ENCODE measurements around the gene HLA-DRB1.
"Not testable (repeated sequence)": the region's sequence is repeated elsewhere in the genome, so short reads cannot be mapped to it uniquely, and the experiment has no call there.

Gene HLA-DRB1

DNA sequence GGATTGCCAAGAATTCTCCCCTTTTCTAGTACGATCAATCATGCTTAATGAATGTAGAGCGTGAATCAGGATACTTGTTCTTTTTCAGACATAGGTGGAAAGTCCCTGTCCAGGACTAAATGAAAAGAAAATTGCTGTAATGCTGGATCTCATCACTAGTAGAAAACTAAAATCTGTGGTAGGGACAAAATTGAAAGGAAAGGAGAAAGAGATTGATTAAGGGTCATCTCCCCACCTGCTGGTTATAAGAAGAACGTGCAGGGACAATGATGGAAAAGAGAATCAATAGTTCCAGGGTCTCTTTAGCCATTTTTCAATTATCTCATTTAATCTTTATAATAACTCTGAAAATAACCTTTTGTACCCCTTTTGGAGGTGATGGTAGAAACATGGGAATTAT, 18.7 kb upstream of the HLA-DRB1 start:
- DNase-seq = no peak

DNA sequence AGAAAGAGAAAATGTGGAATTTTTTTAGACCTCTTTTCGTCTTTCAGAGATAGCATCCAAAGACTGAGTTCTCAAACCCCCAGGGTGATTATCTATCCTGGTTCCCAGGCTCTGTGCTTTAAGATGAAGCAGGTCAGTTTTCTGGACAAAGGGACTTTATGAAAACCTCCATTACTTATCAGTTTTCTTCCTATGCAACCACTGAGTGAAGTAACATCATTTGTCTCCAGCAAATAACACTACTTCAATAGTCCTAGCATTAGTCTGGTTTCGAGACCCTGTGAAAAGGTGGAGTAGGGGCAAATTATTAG, 18.3 kb upstream of the HLA-DRB1 start:
- DNase-seq = no peak

DNA sequence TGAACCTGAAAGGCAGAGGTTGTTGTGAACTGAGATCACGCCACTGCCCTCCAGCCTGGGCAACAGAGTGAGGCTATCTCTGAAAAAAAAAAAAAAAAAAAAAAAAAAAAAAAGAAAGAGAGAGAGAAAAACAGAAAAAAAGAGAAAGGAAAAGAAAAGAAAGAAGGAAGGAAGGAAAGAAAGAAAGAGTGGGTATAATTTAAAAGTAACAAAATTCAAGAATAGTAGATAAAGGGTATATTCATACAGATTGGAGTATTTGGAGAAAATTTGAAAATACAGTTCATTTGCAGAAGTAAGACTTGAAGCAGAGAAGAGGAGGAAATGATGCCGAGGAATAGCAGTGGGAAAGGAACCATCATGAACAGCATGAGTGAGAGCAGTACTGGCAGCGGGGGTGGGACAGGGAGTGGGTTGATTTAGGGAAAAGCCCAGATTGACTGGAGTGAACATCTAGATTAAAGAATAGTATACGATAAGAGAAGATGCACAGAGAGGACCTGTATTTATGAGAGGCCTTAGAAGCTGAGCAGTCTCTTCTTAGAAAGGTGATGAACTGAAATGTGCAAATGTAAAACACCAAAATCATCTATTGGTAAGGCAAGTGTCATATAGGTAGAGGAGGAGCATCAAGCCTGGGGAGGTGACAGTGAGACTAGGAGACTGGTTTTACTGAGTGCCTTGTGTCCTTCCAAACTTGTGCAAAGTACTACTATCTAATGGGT, 17.8 kb upstream of the HLA-DRB1 start:
- no peak for DNase-seq

- DNase-seq = no peak
Observed at GRCh38 chr6:32604434-32604877, 14.8 kb upstream of the HLA-DRB1 start.

DNA sequence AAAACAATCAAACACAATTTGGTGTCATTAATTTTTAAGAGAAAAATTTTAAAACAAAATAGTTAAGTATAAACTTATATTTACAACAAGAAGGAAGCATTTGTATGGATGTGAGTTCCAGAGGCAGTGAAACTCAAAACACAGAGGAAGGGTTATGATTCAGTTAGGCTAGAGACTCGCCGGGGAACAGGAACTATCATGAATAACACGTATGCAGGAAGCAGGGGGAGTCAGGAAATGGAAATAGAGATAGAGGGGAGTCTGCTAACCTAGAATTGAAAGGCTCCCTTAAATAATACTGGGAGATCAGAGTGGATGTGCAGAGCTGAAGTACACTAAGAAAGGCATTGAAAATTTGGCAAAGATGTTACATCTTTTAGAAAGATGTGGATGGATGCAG, 14.2 kb upstream of the HLA-DRB1 start:
- DNase-seq = no peak

DNA sequence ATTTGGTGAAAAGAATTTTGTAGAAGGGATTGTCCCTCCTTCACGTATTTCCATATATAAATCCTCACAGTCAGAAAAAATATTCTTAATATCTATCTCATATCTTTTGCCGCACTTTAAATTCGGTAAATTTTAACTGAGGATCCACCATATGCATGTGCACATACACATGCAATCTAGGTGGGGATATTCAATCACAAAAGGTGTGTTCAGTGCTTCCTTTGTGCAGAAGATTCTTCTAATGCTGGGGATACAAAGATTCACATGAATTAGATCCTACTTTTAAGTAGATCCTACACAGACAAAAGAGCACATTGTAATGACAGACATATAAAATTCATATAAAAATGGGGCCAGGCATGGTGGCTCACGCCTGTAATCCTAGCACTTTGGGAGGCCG, 13.6 kb upstream of the HLA-DRB1 start:
- no peak for DNase-seq

- DNase-seq = no peak
Observed at GRCh38 chr6:32602383-32602782, 12.7 kb upstream of the HLA-DRB1 start.

DNA sequence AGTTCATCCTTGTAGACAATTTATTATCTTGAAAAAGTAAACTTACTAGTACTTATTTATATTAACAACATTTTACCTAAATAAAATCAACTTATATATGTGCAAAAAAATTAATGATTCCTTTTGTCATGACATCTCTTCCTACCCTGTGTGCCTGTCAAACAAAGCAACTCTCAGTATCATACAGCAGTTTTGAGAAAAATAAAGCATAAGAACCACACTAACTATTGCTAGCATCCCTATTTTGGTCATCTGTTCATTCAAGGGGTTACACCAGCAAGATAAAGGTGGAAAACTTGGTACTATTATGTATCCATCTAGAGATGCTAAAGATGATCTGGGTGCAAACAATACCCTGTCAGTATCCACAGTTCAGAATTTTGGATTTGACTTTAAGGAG, 7.4 kb upstream of the HLA-DRB1 start:
- DNase-seq = no peak

DNA sequence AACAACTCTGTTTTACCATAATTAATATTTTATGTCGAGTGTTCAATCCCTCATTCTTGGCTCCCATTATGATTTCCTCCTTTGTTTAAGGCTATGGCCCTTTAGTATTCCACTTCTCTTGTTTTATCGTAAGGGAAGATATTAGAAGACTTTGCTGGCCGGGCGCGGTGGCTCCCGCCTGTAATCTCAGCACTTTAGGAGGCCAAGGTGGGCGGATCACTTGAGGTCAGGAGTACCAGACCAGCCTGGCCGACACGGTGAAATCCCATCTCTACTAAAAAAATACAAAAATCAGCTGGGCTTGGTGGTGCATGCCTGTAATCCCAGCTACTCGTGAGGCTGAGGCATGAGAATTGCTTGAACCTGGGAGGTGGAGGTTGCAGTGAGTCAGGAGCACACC, 1.1 kb upstream of the HLA-DRB1 start:
- not testable (repeated sequence) for DNase-seq

GRCh38 chr6:32588156-32588555, 1.5 kb downstream of the HLA-DRB1 start:
- DNase-seq = no peak

GRCh38 chr6:32583527-32583898, 6.1 kb downstream of the HLA-DRB1 start:
- DNase-seq = no peak

DNA sequence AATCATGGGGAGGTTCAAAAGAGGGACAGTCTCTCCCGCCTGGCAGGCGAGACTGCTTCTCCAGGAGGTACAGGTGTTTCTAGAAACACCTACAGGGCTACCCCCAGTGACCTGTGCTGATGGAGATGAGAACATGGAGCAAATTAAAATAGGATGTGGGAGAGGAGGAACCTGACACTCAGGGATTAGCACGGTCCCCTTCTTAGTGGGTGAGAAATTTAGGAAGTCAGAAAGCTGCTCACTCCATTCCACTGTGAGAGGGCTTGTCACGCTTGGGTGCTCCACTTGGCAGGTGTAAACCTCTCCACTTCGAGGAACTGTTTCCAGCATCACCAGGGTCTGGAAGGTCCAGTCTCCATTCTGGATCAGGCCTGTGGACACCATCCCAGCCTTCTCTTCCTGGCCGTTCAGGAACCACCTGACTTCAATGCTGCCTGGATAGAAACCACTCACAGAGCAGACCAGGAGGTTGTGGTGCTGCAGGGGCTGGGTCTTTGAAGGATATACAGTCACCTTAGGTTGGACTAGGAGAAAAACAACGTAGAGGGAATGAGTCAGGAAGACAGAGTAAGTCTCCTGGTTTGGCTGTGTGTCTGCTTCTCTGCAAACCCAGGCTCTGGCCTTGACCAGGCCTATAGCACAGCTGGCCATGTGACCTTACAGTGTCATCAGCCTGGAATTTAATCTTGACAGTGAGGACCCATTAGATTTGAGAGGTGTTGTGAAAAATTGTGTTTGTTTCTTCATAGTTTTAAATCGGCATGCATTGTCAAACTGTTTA, 8.1 kb downstream of the HLA-DRB1 start:
- DNase-seq = no peak

DNA sequence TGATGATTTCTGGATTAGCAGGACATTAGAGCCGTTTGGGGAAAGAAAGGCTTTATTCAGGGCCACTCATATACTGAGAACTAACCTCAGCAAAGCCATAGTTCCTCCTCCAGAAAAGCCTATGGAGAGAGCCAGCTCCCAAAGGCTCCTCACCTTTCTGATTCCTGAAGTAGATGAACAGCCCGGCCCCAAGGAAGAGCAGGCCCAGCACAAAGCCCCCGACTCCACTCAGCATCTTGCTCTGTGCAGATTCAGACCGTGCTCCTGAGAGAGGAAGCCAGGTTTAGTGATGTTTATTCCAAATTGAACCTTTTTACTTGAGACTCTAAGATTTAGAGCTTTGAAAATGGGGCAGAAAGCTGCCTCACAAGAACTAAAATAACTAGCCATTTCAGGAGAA, 9.1 kb downstream of the HLA-DRB1 start:
- DNase-seq = no peak

DNA sequence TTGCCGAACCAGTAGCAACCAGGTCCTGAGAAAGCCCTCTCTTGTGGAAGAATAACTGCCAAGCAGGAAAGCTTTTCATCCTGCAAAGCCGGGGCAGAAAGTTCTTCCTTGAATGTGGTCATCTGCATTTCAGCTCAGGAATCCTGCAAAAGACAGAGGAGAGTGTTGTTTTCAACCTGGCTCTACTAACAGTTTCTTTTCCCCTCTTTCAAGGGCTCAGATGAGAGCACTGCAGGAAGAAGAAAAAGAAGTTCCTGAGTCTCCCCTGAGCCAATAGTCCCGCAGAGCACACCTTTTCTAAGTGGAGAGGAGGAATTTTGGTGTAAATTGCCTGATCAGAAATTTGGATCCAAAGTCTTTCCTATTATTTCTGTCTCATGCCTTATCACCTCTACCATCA, 10.7 kb downstream of the HLA-DRB1 start:
- no peak for DNase-seq

DNA sequence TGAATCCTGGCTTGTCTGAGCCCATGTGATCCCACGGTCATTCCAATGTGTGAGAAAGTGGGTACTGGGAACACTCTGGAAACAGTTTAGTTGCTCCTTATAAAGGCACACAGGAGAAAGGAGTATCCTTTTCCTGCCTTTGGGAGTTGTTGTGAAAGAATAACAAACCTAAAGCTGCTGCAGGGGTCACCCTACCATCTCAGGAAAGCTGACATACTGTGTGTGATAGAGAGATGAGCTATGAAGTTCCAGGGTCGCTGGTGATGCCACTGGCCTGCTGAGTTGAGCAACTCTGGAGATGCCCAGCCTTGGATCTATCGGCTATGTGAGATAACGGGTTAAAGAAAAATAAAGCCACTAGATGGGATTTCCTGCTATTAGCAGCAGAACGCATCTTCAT, 12.2 kb downstream of the HLA-DRB1 start:
- not testable (repeated sequence) for DNase-seq

DNA sequence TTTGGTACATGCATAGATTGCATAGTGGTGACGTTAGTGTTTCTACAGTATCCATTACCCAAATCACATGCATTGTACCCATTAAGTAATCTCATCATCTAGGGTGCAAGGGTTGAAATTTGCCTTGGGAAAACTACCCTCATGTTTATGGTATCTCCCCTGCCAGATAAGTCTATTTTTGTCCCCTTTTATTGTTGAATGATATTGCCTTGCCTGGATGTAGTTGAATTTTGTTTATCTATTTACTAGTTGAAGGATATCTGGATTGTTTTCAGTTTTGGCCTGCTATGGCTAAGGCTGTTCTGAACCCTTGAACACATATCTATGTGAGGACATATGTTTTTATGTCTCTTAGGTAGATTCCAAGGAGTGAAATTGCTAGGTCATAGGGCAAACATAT, 13.4 kb downstream of the HLA-DRB1 start:
- DNase-seq = no peak

- no peak for DNase-seq
Observed at GRCh38 chr6:32570363-32570905, 19.2 kb downstream of the HLA-DRB1 start.

GRCh38 chr6:32568561-32568960, 21.1 kb downstream of the HLA-DRB1 start:
- DNase-seq = no peak

DNA sequence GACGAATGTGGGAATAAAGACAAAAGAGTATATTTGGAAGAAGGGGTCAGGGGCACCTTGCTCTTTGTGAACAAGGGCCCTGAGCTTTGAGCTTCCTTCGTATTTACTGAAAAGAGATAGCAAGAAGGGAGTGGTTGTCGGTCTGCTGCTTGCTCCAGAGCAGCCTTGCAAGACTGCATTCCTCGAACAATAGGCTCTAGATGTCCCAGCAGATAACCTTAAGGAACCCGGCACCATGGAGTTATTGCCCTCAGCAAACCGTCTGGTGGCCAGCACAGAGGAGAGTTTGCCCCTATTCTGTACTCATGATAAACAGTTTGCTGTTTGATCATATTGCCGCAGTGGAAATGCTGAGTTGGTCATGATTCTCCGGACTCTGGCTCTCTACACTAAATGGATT, 22.7 kb downstream of the HLA-DRB1 start:
- DNase-seq = no peak

DNA sequence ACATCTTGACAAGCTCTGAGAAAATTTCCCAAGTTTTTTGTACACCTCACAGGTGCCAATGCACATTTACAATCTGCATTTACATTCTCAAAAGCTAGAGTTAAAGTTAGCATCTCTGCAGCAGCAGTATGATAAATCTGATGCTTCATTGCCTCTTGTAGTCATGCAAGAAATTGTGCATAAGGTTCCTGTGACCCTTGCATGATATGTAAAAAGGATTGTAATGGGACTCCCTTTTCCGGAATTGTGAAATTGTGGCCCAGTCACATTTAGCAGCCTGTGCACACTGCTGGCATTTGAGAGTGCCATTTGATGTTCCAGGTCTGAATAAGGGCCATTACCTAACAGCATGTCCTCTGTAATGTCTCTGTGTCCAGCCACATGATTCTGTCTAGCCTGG, 24.1 kb downstream of the HLA-DRB1 start:
- DNase-seq = no peak

- no peak for DNase-seq
Observed at GRCh38 chr6:32562940-32563339, 26.7 kb downstream of the HLA-DRB1 start.

DNA sequence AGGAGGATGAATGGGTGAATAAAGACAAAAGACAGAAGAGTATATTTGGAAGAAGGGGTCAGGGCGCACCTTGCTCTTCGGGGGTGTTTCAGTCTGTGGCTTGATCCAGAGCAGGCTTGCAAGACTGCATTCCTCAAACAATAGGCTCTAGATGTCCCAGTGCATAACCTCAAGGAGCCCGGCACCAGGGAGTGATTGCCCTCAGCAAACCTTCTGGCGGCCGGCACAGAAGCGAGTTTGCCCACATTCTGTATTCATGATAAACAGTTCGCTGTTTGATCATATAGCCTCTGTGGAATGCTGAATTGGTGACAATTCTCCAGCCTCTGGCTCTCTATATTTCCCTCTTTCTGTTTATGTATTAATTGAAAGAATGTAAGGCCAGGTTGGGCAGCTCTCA, 29.9 kb downstream of the HLA-DRB1 start:
- no peak for DNase-seq

GRCh38 chr6:32558426-32559057, 31.1 kb downstream of the HLA-DRB1 start:
- DNase-seq = no peak

All from NCI-H1092 (cell line).